SK-N-MC (cell line): ENCODE data around the gene VPS41.
"Not testable (repeated sequence)": the region's sequence is repeated elsewhere in the genome, so short reads cannot be mapped to it uniquely, and the experiment has no call there.

Source experiments
- DNase-seq: peaks from one replicate; pipeline ENCODE4 v3.0.0-alpha.2; 2011; ENCODE audit warnings: low read depth, low spot score
- H3K27ac ChIP-seq: fragments of 200-600 bp; sonication (generic); 2 replicates; pipeline ENCODE4 v1.5.1; 2016; ENCODE audit warnings: mixed run types
- H3K36me3 ChIP-seq: fragments of 200-600 bp; sonication (generic); 2 replicates; pipeline ENCODE4 v1.6.1; 2017; ENCODE audit warnings: antibody characterized with exemption, low read length, mixed read lengths; ENCODE audit not compliant: insufficient read depth
- H3K4me3 ChIP-seq: fragments of 200-600 bp; sonication (generic); 2 replicates; pipeline ENCODE4 v1.5.1; 2016
- H3K9ac ChIP-seq: fragments of 200-600 bp; sonication (generic); 2 replicates; pipeline ENCODE4 v1.8.0; 2017; ENCODE audit warnings: mixed run types, mixed read lengths; ENCODE audit not compliant: insufficient read length
- H3K9me3 ChIP-seq: fragments of 200-600 bp; sonication (generic); 2 replicates; pipeline ENCODE4 v1.6.1; 2017; ENCODE audit warnings: low read depth, mild to moderate bottlenecking, antibody characterized with exemption, low read length, moderate library complexity, mixed read lengths
- EZH2 ChIP-seq: fragments of 200-600 bp; sonication (generic); IDR thresholded peaks from one replicate; pipeline ENCODE4 v1.6.1; 2017; ENCODE audit warnings: antibody characterized with exemption
- FOXP2 ChIP-seq: optimal IDR thresholded peaks from 2 replicates; pipeline ENCODE3; 2011; ENCODE audit warnings: mild to moderate bottlenecking, moderate library complexity; ENCODE audit not compliant: insufficient read depth; ENCODE audit errors: extremely low read length, control extremely low read depth
- POLR2AphosphoS5 ChIP-seq: IDR thresholded peaks from 2 replicates; pipeline ENCODE4 v1.6.1; 2012; ENCODE audit warnings: mild to moderate bottlenecking, low read depth, low read length, borderline replicate concordance

Gene VPS41

GRCh38 chr7:38855386-38855785 lies 53.6 kb downstream of the VPS41 start:
- Histone ChIP-seq H3K9me3 (no peaks in the 10 kb centered on the region), H3K36me3 (no peaks in the 10 kb centered on the region), H3K4me3 (no peak overlapping the region), H3K27ac (no peak overlapping the region), H3K9ac (no peak overlapping the region)
- TF ChIP-seq FOXP2 = no peak
- no peak for TF ChIP-seq POLR2AphosphoS5
- no peak for TF ChIP-seq EZH2
- DNase-seq = no peak

GRCh38 chr7:38854947-38855346 lies 54.0 kb downstream of the VPS41 start:
- H3K36me3 ChIP-seq, H3K9me3 ChIP-seq, H3K4me3 ChIP-seq, DNase-seq, H3K9ac ChIP-seq, H3K27ac ChIP-seq: not testable (repeated sequence)

- Histone ChIP-seq H3K27ac (no peak overlapping the region), H3K9me3 (no peaks in the 10 kb centered on the region), H3K36me3 (no peaks in the 10 kb centered on the region), H3K4me3 (no peak overlapping the region), H3K9ac (no peak overlapping the region)
- no peak for TF ChIP-seq POLR2AphosphoS5
- TF ChIP-seq FOXP2 = no peak
- no peak for TF ChIP-seq EZH2
- DNase-seq = no peak
Measured at GRCh38 chr7:38851321-38851720, 57.7 kb downstream of the VPS41 start.

GRCh38 chr7:38846280-38846679 lies 62.7 kb downstream of the VPS41 start:
- H3K27ac ChIP-seq = no peak overlapping the region
- H3K4me3 ChIP-seq = no peak overlapping the region
- TF ChIP-seq FOXP2 (no peak), EZH2 (no peak), POLR2AphosphoS5 (no peak)
- no peak for DNase-seq
- H3K36me3 ChIP-seq = no peaks in the 10 kb centered on the region
- no peak overlapping the region for H3K9ac ChIP-seq
- H3K9me3 ChIP-seq = no peaks in the 10 kb centered on the region

GRCh38 chr7:38844952-38845563 lies 63.9 kb downstream of the VPS41 start:
- no peak for TF ChIP-seq POLR2AphosphoS5
- TF ChIP-seq EZH2 = no peak
- no peak for TF ChIP-seq FOXP2
- Histone ChIP-seq H3K36me3 (no peaks in the 10 kb centered on the region), H3K9ac (no peak overlapping the region), H3K27ac (no peak overlapping the region), H3K9me3 (no peaks in the 10 kb centered on the region), H3K4me3 (no peak overlapping the region)
- DNase-seq = no peak

GRCh38 chr7:38842746-38843145 lies 66.2 kb downstream of the VPS41 start:
- Histone ChIP-seq H3K4me3 (no peak overlapping the region), H3K9ac (no peak overlapping the region), H3K9me3 (no peaks in the 10 kb centered on the region), H3K36me3 (no peaks in the 10 kb centered on the region), H3K27ac (no peak overlapping the region)
- TF ChIP-seq EZH2 = no peak
- TF ChIP-seq POLR2AphosphoS5 = no peak
- TF ChIP-seq FOXP2 = no peak
- no peak for DNase-seq

GRCh38 chr7:38840736-38841460 lies 68.1 kb downstream of the VPS41 start:
- no peak overlapping the region for H3K4me3 ChIP-seq
- no peak for DNase-seq
- no peak overlapping the region for H3K27ac ChIP-seq
- no peaks in the 10 kb centered on the region for H3K36me3 ChIP-seq
- TF ChIP-seq FOXP2 (no peak), EZH2 (no peak), POLR2AphosphoS5 (no peak)
- H3K9me3 ChIP-seq = no peaks in the 10 kb centered on the region
- H3K9ac ChIP-seq = no peak overlapping the region

- Histone ChIP-seq H3K9ac (no peak overlapping the region), H3K9me3 (no peaks in the 10 kb centered on the region), H3K27ac (no peak overlapping the region), H3K4me3 (no peak overlapping the region), H3K36me3 (no peaks in the 10 kb centered on the region)
- no peak for DNase-seq
- no peak for TF ChIP-seq EZH2
- no peak for TF ChIP-seq FOXP2
- no peak for TF ChIP-seq POLR2AphosphoS5
Measured at GRCh38 chr7:38839851-38840250, 69.1 kb downstream of the VPS41 start.

GRCh38 chr7:38838725-38839385 lies 70.1 kb downstream of the VPS41 start:
- Histone ChIP-seq H3K9me3 (no peaks in the 10 kb centered on the region), H3K9ac (no peak overlapping the region), H3K36me3 (no peaks in the 10 kb centered on the region), H3K27ac (no peak overlapping the region), H3K4me3 (no peak overlapping the region)
- DNase-seq = no peak
- TF ChIP-seq POLR2AphosphoS5 (no peak), EZH2 (no peak), FOXP2 (no peak)
